ENCODE measurements around the gene USP10.

Gene USP10

DNA sequence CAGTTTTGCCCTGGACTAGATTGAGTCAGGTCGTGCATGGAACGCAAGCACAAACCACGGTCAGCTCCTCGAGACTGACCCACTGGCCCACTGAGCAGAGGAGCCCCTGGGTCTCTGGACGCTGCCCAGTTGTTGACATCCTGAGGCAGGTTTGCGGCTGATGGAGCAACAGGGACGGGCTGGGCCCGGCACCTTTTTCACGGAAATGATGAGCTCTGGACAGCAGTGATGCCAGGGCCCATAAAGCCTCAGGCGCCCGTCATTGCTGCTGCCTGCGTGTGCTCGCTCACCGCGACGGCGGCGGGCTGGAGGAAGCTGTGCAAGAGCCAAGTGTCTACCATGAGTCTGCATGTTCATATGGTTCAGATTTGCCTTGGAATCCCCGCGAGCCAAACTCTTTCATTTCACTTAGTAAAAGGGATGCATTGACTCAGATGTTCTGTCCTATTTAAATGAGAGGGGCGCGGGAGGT lies 89.2 kb downstream of the USP10 start:
- peak overlapping the region in 10 of 21 experiments; percentile 10 to 72 (median 38) for H3K27ac ChIP-seq

GRCh38 chr16:84789431-84789830 lies 89.6 kb downstream of the USP10 start:
- H3K4me3 ChIP-seq: no peak overlapping the region
- peak overlapping the region in 9 of 21 experiments; percentile 5 to 72 (median 29) for H3K27ac ChIP-seq

More for the DNA sequence above, 89.2 kb downstream of the USP10 start:
- H3K4me3 ChIP-seq: no peak overlapping the region

DNA sequence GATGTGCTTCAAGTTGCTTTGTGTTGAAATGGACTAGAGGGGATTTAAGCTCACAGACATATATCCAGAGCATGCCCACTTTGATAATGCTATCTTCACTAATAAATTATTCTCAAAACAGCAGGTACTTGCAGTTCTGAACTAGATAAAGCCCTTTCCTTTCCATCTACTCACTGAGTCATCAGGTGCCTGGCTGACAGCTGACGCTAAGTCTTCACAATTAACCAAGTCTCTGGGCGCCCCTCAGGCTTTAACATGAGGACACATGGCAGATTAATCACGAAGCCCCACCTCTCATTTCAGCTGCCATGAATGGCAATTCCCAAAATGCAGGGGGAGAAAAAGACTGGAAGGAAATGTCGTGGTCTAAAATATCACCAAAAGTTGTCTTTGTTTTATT lies 90.5 kb downstream of the USP10 start:
- Histone ChIP-seq H3K4me3 (no peak overlapping the region), H3K27ac (peak overlapping the region in 1 of 21 experiments; percentile 72)

DNA sequence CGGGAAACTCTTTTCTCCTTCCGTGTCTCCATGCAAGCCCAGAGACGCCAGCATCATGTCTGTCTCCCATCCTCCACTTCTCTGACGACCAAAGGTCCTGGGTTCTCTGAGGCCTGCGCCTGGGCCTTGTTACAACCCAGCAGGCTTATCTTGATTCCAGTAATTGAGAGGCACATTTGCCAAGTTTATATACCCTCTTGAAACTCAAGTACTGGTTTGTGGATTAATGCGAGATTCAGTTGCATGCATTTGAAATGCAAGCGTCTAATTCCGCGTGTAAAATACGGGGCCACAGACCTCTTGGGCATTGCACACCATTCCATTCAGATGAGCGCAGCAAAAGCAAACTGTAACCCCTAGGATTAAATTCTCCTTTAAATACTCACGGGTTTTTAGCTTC lies 91.3 kb downstream of the USP10 start:
- H3K27ac ChIP-seq: no peak overlapping the region
- no peak overlapping the region for H3K4me3 ChIP-seq

DNA sequence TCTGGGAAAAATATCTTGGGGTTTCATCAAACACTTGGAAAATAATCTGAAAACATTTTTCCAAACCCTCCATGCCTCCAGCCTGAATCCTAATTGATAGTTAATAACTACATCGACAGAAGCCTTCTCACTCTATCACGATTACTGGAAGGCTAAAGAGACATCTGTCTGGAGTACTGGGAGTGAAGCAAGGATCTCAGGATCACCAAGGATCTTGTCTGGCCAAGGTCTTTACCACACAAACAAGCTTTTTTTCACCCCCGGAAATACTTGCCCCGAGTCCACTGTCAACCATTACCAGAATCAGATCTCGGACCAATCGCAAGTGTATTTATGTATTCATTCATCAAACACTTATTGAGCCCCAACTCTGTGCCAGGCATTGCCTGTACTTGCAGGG lies 91.7 kb downstream of the USP10 start:
- Histone ChIP-seq H3K4me3 (no peak overlapping the region), H3K27ac (peak overlapping the region in 1 of 21 experiments; percentile 17)

DNA sequence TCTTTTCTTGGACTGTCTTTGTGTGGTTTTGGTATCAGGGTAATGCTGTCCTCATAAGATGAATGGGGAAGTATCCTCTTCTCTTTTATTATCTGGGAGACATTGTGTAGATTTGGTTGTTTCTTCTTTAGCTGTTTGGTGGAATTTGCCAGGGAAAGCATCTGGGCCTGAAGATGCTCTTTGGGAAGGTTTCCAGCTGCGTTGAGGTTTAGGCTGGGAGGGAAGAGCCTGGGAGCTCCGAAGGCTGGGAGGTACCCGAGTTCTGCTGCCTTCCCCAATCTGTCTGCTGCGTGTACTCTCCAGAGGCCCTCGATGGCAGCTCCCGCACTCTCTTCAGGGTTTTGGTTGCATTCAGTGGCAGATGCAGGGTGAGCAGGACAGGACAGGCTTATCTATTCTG lies 94.4 kb downstream of the USP10 start:
- Histone ChIP-seq H3K27ac (peak overlapping the region in 3 of 21 experiments; percentile 55 to 81 (median 59)), H3K4me3 (no peak overlapping the region)

- peak overlapping the region in 6 of 21 experiments; percentile 18 to 81 (median 49) for H3K27ac ChIP-seq
- no peak overlapping the region for H3K4me3 ChIP-seq
Observed at GRCh38 chr16:84794626-84795025, 94.8 kb downstream of the USP10 start.

DNA sequence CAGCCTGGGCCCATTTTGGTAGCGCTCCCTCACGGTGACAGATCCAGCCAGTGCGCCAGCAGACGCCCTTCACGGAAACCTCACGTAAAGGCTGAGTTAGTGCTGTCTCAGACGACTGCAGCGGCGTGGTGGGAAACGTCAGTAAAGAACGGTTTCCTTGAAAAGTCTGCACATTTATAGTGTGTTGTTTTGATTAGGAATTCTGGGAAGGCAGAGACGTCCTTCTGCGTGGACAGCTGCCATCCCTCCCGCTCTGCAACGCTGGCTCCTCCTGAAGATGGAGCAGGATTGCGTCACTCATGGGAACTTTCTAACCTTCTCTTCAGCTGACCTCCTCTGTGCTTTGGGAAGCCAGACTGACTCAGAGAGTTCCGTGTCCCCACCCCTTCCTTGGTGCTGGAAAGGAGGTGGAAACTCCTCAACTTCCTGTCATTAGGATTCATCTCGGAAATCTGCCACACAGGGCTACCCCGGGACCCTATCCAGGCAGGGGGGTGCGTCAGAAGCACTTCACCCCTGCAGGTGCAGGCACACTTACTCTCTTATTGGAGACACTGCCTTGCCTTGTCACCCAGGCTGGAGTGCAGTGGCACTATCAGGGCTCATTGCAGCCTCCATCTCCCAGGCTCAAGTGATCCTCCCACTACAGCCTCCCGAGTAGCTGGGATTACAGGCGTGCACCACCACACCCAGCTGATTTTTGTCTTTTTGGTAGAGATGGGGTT lies 95.7 kb downstream of the USP10 start:
- peak overlapping the region in 7 of 21 experiments; percentile 18 to 81 (median 51) for H3K27ac ChIP-seq
- H3K4me3 ChIP-seq: no peak overlapping the region

GRCh38 chr16:84800158-84800978 lies 100.6 kb downstream of the USP10 start:
- no peak overlapping the region for H3K27ac ChIP-seq
- H3K4me3 ChIP-seq: no peak overlapping the region

GRCh38 chr16:84803146-84803545 lies 103.3 kb downstream of the USP10 start:
- no peak overlapping the region for H3K4me3 ChIP-seq

DNA sequence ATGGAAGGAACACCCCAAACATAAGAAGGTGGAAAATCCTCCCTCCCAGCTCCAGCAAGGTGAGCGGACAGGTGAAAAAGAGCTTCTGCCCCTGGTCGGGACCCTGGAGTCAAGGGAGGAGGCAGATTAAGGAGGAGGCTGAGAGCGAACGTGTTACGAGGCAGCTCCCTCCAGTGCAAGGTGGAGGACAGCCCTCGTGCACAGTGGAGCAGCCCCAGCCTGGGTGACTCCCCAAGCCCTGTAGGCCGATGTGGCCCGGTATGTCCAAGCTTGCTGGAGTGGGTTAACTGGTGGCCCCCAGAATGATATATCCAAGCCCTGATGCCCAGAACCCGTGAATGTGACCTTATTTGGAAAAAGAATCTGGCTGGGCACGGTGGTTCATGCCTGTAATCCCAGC lies 104.5 kb downstream of the USP10 start:
- H3K27ac ChIP-seq: no peak overlapping the region
- no peak overlapping the region for H3K4me3 ChIP-seq

More at GRCh38 chr16:84803146-84803545, 103.3 kb downstream of the USP10 start:
- no peak overlapping the region for H3K27ac ChIP-seq

- no peak overlapping the region for H3K4me3 ChIP-seq
- H3K27ac ChIP-seq: peak overlapping the region in 2 of 21 experiments; percentile 43 to 48
Observed at GRCh38 chr16:84806256-84806889, 106.6 kb downstream of the USP10 start.

DNA sequence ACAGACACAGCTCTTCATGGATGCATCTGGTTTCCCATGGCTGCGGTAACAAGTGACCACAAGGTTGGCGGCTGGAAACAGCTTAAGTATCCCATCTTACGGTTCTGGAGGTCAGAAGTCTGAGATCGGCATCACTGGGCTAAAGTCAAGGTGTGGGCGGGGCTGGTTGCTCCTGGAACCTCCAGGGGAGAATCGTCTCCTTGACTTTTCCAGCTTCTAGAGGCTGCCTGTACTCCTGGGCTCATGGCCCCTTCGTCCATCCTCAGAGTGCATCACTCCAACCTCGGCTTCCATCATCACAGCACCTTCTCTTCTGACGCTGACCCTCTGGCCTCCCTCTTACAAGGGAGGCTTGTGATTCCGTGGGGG lies 107.1 kb downstream of the USP10 start:
- H3K27ac ChIP-seq: peak overlapping the region in 3 of 21 experiments; percentile 38 to 48 (median 43)

DNA sequence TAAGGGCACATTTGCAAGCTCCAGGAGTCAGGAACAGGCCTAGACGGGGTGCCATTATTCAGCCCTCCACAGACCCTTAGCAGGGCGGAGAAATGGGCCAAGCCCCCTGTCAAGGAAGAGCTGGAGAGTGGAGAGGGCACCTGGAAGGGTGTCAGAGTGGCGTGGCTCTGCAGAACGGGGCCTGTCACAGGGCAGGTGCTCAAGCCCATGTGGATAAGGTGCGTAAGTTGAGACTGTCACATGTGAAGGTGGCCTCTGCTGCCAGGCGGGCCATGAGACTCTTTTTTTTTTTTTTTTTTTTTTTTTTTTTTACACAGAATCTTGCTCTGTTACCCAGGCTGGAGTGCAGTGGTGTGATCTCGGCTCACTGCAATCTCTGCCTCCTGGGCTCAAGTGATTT lies 108.0 kb downstream of the USP10 start:
- Histone ChIP-seq H3K27ac (no peak overlapping the region), H3K4me3 (no peak overlapping the region)

More for the DNA sequence above, 107.1 kb downstream of the USP10 start:
- H3K4me3 ChIP-seq: no peak overlapping the region

DNA sequence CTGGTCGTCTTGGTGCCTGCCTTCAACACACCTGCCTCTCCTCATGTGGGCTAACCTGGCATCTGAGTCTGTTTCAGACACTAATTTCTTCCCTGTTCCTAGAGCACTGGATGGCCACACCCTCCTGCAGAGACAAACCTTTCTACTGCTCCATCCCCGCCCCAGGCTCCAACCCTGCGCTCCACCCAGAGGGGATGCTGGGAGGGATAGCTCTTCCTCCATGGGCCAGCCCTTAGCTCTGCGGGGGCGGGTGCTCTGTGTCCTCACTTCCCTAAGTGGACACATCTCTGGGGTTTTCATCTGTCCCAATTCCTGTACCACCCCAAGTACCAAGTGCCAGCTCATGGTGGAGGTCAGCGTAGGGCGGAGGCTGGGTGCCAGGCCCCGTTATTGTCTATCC lies 109.0 kb downstream of the USP10 start:
- no peak overlapping the region for H3K4me3 ChIP-seq

DNA sequence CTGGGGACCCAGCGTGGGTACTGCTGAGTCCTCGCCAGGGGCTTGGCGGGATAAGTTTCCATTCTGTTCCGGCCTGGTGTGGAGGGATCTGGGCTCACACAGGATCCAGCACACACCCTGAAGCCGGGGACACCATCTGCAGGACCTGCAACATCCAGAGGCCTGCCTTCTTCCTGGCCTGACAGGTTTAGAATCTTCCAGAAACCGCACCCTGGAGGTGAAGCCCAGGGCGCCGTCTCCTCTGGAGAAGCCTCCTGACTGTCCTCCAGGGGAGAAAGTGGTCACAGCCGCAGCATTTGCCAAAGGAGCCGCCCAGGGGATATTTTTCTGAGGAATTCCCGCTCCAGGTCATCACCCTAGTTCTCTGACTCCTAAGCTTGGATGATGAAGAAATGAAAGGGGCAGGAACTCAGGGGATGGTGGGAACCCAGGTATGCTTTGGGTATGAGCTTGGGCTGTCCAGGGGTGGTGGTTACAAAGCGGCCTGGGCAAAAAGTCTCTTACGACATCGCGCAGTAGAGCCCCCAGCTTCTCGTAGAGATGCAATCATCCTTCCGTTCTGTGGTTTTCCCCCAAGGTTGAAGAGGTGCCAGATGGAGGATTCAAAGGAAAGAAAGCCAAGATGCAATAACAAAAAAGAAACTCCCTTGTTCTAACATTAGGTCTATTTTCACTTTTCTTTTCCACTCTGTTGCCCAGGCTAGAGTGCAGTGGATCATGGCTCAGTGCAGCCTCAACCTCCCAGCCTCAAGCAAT lies 110.9 kb downstream of the USP10 start:
- no peak overlapping the region for H3K4me3 ChIP-seq
- peak overlapping the region in 4 of 21 experiments; percentile 28 to 64 (median 35) for H3K27ac ChIP-seq

More for the DNA sequence above, 109.0 kb downstream of the USP10 start:
- no peak overlapping the region for H3K27ac ChIP-seq

DNA sequence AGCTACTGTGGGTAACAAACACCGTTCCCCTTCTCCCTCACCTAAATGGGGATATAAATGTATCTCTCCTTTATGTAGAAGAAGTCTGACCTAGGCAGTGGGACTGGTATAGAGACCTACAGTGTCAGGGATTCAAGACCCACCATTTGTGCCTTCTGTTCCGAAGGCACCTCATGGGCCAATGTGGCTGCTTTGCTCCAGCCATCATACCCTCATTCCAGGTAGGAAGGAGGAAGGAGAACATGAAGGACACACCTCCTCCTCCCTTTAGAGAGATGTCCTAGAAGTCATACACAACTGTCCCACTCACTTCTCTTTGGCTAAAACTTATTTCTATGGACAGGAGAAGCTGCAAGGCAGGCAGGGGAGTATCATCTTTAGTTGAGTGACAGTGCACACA lies 111.7 kb downstream of the USP10 start:
- H3K4me3 ChIP-seq: no peak overlapping the region
- peak overlapping the region in 2 of 21 experiments; percentile 11 to 34 for H3K27ac ChIP-seq

GRCh38 chr16:84813141-84813934 lies 113.5 kb downstream of the USP10 start:
- no peak overlapping the region for H3K4me3 ChIP-seq
- no peak overlapping the region for H3K27ac ChIP-seq

GRCh38 chr16:84815462-84815861 lies 115.7 kb downstream of the USP10 start:
- peak overlapping the region in 3 of 21 experiments; percentile 27 to 71 (median 40) for H3K27ac ChIP-seq

More at GRCh38 chr16:84815462-84815861, 115.7 kb downstream of the USP10 start:
- no peak overlapping the region for H3K4me3 ChIP-seq

Measured in skin epidermis (tissue), 12 donors.